ENCODE data around the gene DOP1B. TPM values are rescaled to one million over a fixed set of nuclear protein-coding genes. Genes with fewer than 3 reads are reported as not detected.
A peak's percentile ranks its signal among the peaks of the same experiment; 100 is the strongest.

The DOP1B gene
- total RNA-seq = 10 to 100 TPM in 1 of 3 donors, 1 to 10 TPM in 2; 8.1 to 10.8 (median 9.6) TPM

- Mint-ChIP-seq H3K9me3 (no peaks in the 10 kb centered on the region), H3K4me1 (ENCODE audit: low read depth) (peaks cover 25% of the 10 kb centered on the region), H3K27me3 (ENCODE audit: low read depth) (no peaks in the 10 kb centered on the region), H3K36me3 (ENCODE audit: insufficient read depth) (peaks cover 8% of the 10 kb centered on the region), H3K4me3 (peak within 1 kb of the TSS; percentile 84)
- ATAC-seq = peak; percentile 12 to 13
- DNase-seq = peak; percentile 18
These were observed at the start of gene DOP1B for GRCh38 chr21:36156815-36157670. DOP1B (plus strand) TSS chr21:36156824; CDS start chr21:36164734, 7,910 bp downstream.

GRCh38 chr21:36109868-36110267, 46.8 kb upstream of the DOP1B start:
- peaks cover 23% of the 10 kb centered on the region for H3K4me1 Mint-ChIP-seq (ENCODE audit: low read depth)
- H3K4me3 Mint-ChIP-seq = no peak overlapping the region
- no peaks in the 10 kb centered on the region for H3K9me3 Mint-ChIP-seq
- H3K36me3 Mint-ChIP-seq (ENCODE audit: insufficient read depth) = no peaks in the 10 kb centered on the region
- peaks cover 22% of the 10 kb centered on the region for H3K27me3 Mint-ChIP-seq (ENCODE audit: low read depth)
- DNase-seq (no peak), ATAC-seq (no peak)

- ATAC-seq = no peak
- H3K4me1 Mint-ChIP-seq (ENCODE audit: low read depth) = peaks cover 25% of the 10 kb centered on the region
- H3K27me3 Mint-ChIP-seq (ENCODE audit: low read depth) = peaks cover 10% of the 10 kb centered on the region
These were observed 45.4 kb upstream of the DOP1B start for GRCh38 chr21:36111238-36111637.

GRCh38 chr21:36113647-36114428, 42.8 kb upstream of the DOP1B start:
- DNase-seq (no peak), ATAC-seq (peak; percentile 29 to 79)
- H3K9me3 Mint-ChIP-seq = no peaks in the 10 kb centered on the region
- peaks cover 3% of the 10 kb centered on the region for H3K27me3 Mint-ChIP-seq (ENCODE audit: low read depth)
- H3K4me1 Mint-ChIP-seq (ENCODE audit: low read depth) = peaks cover 25% of the 10 kb centered on the region
- H3K4me3 Mint-ChIP-seq = peak overlapping the region; percentile 87
- no peaks in the 10 kb centered on the region for H3K36me3 Mint-ChIP-seq (ENCODE audit: insufficient read depth)

More at GRCh38 chr21:36111238-36111637, 45.4 kb upstream of the DOP1B start:
- H3K4me3 Mint-ChIP-seq = no peak overlapping the region
- H3K36me3 Mint-ChIP-seq (ENCODE audit: insufficient read depth) = no peaks in the 10 kb centered on the region
- H3K9me3 Mint-ChIP-seq = no peaks in the 10 kb centered on the region
- DNase-seq = no peak

GRCh38 chr21:36115138-36115730, 41.4 kb upstream of the DOP1B start:
- Mint-ChIP-seq H3K27me3 (ENCODE audit: low read depth) (no peaks in the 10 kb centered on the region), H3K4me1 (ENCODE audit: low read depth) (peaks cover 25% of the 10 kb centered on the region), H3K36me3 (ENCODE audit: insufficient read depth) (no peaks in the 10 kb centered on the region), H3K4me3 (no peak overlapping the region), H3K9me3 (no peaks in the 10 kb centered on the region)
- DNase-seq (no peak), ATAC-seq (no peak)

- no peaks in the 10 kb centered on the region for H3K36me3 Mint-ChIP-seq (ENCODE audit: insufficient read depth)
- H3K9me3 Mint-ChIP-seq = no peaks in the 10 kb centered on the region
- H3K27me3 Mint-ChIP-seq (ENCODE audit: low read depth) = no peaks in the 10 kb centered on the region
- H3K4me3 Mint-ChIP-seq = no peak overlapping the region
- ATAC-seq = no peak
- H3K4me1 Mint-ChIP-seq (ENCODE audit: low read depth) = peaks cover 24% of the 10 kb centered on the region
- no peak for DNase-seq
These were observed 39.3 kb upstream of the DOP1B start for GRCh38 chr21:36117286-36117741.

GRCh38 chr21:36120304-36120888, 36.2 kb upstream of the DOP1B start:
- Mint-ChIP-seq H3K9me3 (no peaks in the 10 kb centered on the region), H3K4me3 (no peak overlapping the region), H3K4me1 (ENCODE audit: low read depth) (peaks cover 4% of the 10 kb centered on the region), H3K27me3 (ENCODE audit: low read depth) (no peaks in the 10 kb centered on the region), H3K36me3 (ENCODE audit: insufficient read depth) (no peaks in the 10 kb centered on the region)
- DNase-seq (no peak), ATAC-seq (no peak)

GRCh38 chr21:36122977-36123376, 33.6 kb upstream of the DOP1B start:
- Mint-ChIP-seq H3K27me3 (ENCODE audit: low read depth) (no peaks in the 10 kb centered on the region), H3K4me3 (no peak overlapping the region), H3K9me3 (no peaks in the 10 kb centered on the region), H3K36me3 (ENCODE audit: insufficient read depth) (no peaks in the 10 kb centered on the region), H3K4me1 (ENCODE audit: low read depth) (peaks cover 6% of the 10 kb centered on the region)
- no peak for DNase-seq
- ATAC-seq = no peak

GRCh38 chr21:36124395-36124794, 32.2 kb upstream of the DOP1B start:
- Mint-ChIP-seq H3K9me3 (no peaks in the 10 kb centered on the region), H3K27me3 (ENCODE audit: low read depth) (no peaks in the 10 kb centered on the region), H3K4me1 (ENCODE audit: low read depth) (peaks cover 6% of the 10 kb centered on the region), H3K4me3 (no peak overlapping the region), H3K36me3 (ENCODE audit: insufficient read depth) (no peaks in the 10 kb centered on the region)
- DNase-seq (no peak), ATAC-seq (no peak)

- ATAC-seq (no peak), DNase-seq (peak; percentile 42)
- no peak overlapping the region for H3K4me3 Mint-ChIP-seq
- H3K9me3 Mint-ChIP-seq = no peaks in the 10 kb centered on the region
- H3K4me1 Mint-ChIP-seq (ENCODE audit: low read depth) = peaks cover 12% of the 10 kb centered on the region
- H3K27me3 Mint-ChIP-seq (ENCODE audit: low read depth) = no peaks in the 10 kb centered on the region
- no peaks in the 10 kb centered on the region for H3K36me3 Mint-ChIP-seq (ENCODE audit: insufficient read depth)
These were observed 31.0 kb upstream of the DOP1B start for GRCh38 chr21:36125512-36126207.

- H3K36me3 Mint-ChIP-seq (ENCODE audit: insufficient read depth) = no peaks in the 10 kb centered on the region
These were observed 30.4 kb upstream of the DOP1B start for GRCh38 chr21:36126208-36126565.

GRCh38 chr21:36126621-36127110, 30.0 kb upstream of the DOP1B start:
- H3K4me1 Mint-ChIP-seq (ENCODE audit: low read depth) = peaks cover 14% of the 10 kb centered on the region
- no peaks in the 10 kb centered on the region for H3K27me3 Mint-ChIP-seq (ENCODE audit: low read depth)
- ATAC-seq = no peak
- no peaks in the 10 kb centered on the region for H3K9me3 Mint-ChIP-seq
- H3K36me3 Mint-ChIP-seq (ENCODE audit: insufficient read depth) = no peaks in the 10 kb centered on the region
- no peak for DNase-seq
- H3K4me3 Mint-ChIP-seq = no peak overlapping the region

More at GRCh38 chr21:36126208-36126565, 30.4 kb upstream of the DOP1B start:
- Mint-ChIP-seq H3K9me3 (no peaks in the 10 kb centered on the region), H3K4me3 (no peak overlapping the region), H3K27me3 (ENCODE audit: low read depth) (no peaks in the 10 kb centered on the region), H3K4me1 (ENCODE audit: low read depth) (peaks cover 14% of the 10 kb centered on the region)
- DNase-seq = no peak
- no peak for ATAC-seq

GRCh38 chr21:36127250-36127904, 29.2 kb upstream of the DOP1B start:
- no peak overlapping the region for H3K4me3 Mint-ChIP-seq
- peaks cover 14% of the 10 kb centered on the region for H3K4me1 Mint-ChIP-seq (ENCODE audit: low read depth)
- H3K27me3 Mint-ChIP-seq (ENCODE audit: low read depth) = no peaks in the 10 kb centered on the region
- no peak for DNase-seq
- H3K36me3 Mint-ChIP-seq (ENCODE audit: insufficient read depth) = no peaks in the 10 kb centered on the region
- no peaks in the 10 kb centered on the region for H3K9me3 Mint-ChIP-seq
- no peak for ATAC-seq
